H9 (cell line): ENCODE measurements around the gene MAP2K3. TPM values are rescaled to one million over a fixed set of nuclear protein-coding genes. Genes with fewer than 3 reads are reported as not detected.
"Not testable (repeated sequence)": the region's sequence is repeated elsewhere in the genome, so short reads cannot be mapped to it uniquely, and the experiment has no call there.

Experiments
- DNase-seq: peaks from one replicate; pipeline ENCODE4 v3.0.0-alpha.2; 2017
- H2AFZ ChIP-seq: one replicate; pipeline ENCODE4 v1.6.1; 2013; ENCODE audit warnings: mild to moderate bottlenecking, low read length, control low read depth, moderate library complexity
- H2AK5ac ChIP-seq: 2 replicates; pipeline ENCODE4 v1.6.1; 2013; ENCODE audit warnings: low read length, control low read depth, mixed read lengths; ENCODE audit not compliant: insufficient read length
- H2BK120ac ChIP-seq: one replicate; pipeline ENCODE4 v1.6.1; 2013; ENCODE audit warnings: low read depth, mild to moderate bottlenecking, low read length, control low read depth, inconsistent platforms; ENCODE audit not compliant: poor library complexity, severe bottlenecking
- H2BK12ac ChIP-seq: 2 replicates; pipeline ENCODE4 v1.6.1; 2013; ENCODE audit warnings: low read length, control low read depth, mixed read lengths, low read depth; ENCODE audit not compliant: insufficient read length
- H2BK15ac ChIP-seq: 2 replicates; pipeline ENCODE4 v1.6.1; 2013; ENCODE audit warnings: low read depth, low read length, control low read depth
- H2BK20ac ChIP-seq: one replicate; pipeline ENCODE4 v1.6.1; 2013; ENCODE audit warnings: low read depth, mild to moderate bottlenecking, low read length, control low read depth, inconsistent platforms; ENCODE audit not compliant: poor library complexity, severe bottlenecking
- H2BK5ac ChIP-seq: 2 replicates; pipeline ENCODE4 v1.6.1; 2013; ENCODE audit warnings: low read length, control low read depth, mixed read lengths; ENCODE audit not compliant: insufficient read length
- H3K14ac ChIP-seq: 2 replicates; pipeline ENCODE4 v1.6.1; 2013; ENCODE audit warnings: low read length, control low read depth; ENCODE audit not compliant: insufficient read depth
- H3K18ac ChIP-seq: 2 replicates; pipeline ENCODE4 v1.6.1; 2013; ENCODE audit warnings: low read depth, mild to moderate bottlenecking, mixed read lengths, low read length, control low read depth; ENCODE audit not compliant: insufficient read length
- H3K23ac ChIP-seq: 2 replicates; pipeline ENCODE4 v1.6.1; 2013; ENCODE audit warnings: low read length, control low read depth, mixed read lengths, low read depth; ENCODE audit not compliant: insufficient read length
- H3K23me2 ChIP-seq: 2 replicates; pipeline ENCODE4 v1.6.1; 2013; ENCODE audit warnings: low read depth, mild to moderate bottlenecking, mixed read lengths, low read length, control low read depth; ENCODE audit not compliant: insufficient read length, poor library complexity, severe bottlenecking
- H3K27ac ChIP-seq: 2 replicates; pipeline ENCODE4 v1.5.1; 2013; ENCODE audit warnings: low read length, control low read depth, mixed read lengths, low read depth; ENCODE audit not compliant: insufficient read length
- H3K27me3 ChIP-seq: 2 replicates; pipeline ENCODE4 v1.6.1; 2013; ENCODE audit warnings: low read length, control low read depth, inconsistent platforms; ENCODE audit not compliant: insufficient read depth
- H3K4ac ChIP-seq: 2 replicates; pipeline ENCODE4 v1.6.1; 2013; ENCODE audit warnings: low read depth, mild to moderate bottlenecking, control low read depth, inconsistent platforms, low read length, moderate library complexity
- H3K4me1 ChIP-seq: 2 replicates; pipeline ENCODE4 v1.6.1; 2013; ENCODE audit warnings: low read length, control low read depth, inconsistent platforms; ENCODE audit not compliant: insufficient read depth
- H3K4me2 ChIP-seq: 2 replicates; pipeline ENCODE4 v1.6.1; 2013; ENCODE audit warnings: low read length, control low read depth, mixed read lengths; ENCODE audit not compliant: insufficient read length, insufficient read depth
- H3K56ac ChIP-seq: 2 replicates; pipeline ENCODE4 v1.6.1; 2013; ENCODE audit warnings: low read depth, mild to moderate bottlenecking, mixed read lengths, low read length, control low read depth; ENCODE audit not compliant: insufficient read length
- H3K79me1 ChIP-seq: 2 replicates; pipeline ENCODE4 v1.6.1; 2013; ENCODE audit warnings: low read depth, mild to moderate bottlenecking, moderate library complexity, low read length, control low read depth, inconsistent platforms; ENCODE audit not compliant: insufficient read depth, poor library complexity, severe bottlenecking
- H3K79me2 ChIP-seq: 2 replicates; pipeline ENCODE4 v1.6.1; 2013; ENCODE audit warnings: low read length, control low read depth, inconsistent platforms; ENCODE audit not compliant: insufficient read depth
- H3K9ac ChIP-seq: 2 replicates; pipeline ENCODE4 v1.6.1; 2013; ENCODE audit warnings: low read length, control low read depth, mixed read lengths; ENCODE audit not compliant: insufficient read length; ENCODE audit errors: extremely low read depth
- H3K9me3 ChIP-seq: one replicate; pipeline ENCODE4 v1.6.1; 2013; ENCODE audit warnings: low read depth, low read length, inconsistent platforms; ENCODE audit not compliant: control insufficient read depth
- H3T11ph ChIP-seq: one replicate; pipeline ENCODE4 v1.6.1; 2013; ENCODE audit warnings: mild to moderate bottlenecking, low read length, control low read depth, inconsistent platforms
- H4K20me1 ChIP-seq: one replicate; pipeline ENCODE4 v1.6.1; 2013; ENCODE audit not compliant: control insufficient read depth, insufficient read length, insufficient read depth
- H4K5ac ChIP-seq: 2 replicates; pipeline ENCODE4 v1.6.1; 2013; ENCODE audit warnings: low read depth, mild to moderate bottlenecking, mixed read lengths, low read length, control low read depth; ENCODE audit not compliant: insufficient read length
- H4K8ac ChIP-seq: replicated peaks from 2 replicates; pipeline ENCODE4 v1.6.1; 2013; ENCODE audit warnings: low read length, control low read depth, mixed read lengths, low read depth; ENCODE audit not compliant: insufficient read length
- H4K91ac ChIP-seq: 2 replicates; pipeline ENCODE4 v1.6.1; 2013; ENCODE audit warnings: low read depth, mild to moderate bottlenecking, moderate library complexity, mixed read lengths, low read length, control low read depth; ENCODE audit not compliant: insufficient read length
- H3K27ac Mint-ChIP-seq, 3 experiments: 2 replicates in 2 of 3; 3 replicates in 1 of 3; pipeline ENCODE4 v1.8.0; 2020 to 2021; ENCODE audit warnings: mixed read lengths in 3 of 3, mild to moderate bottlenecking in 1 of 3, moderate library complexity in 1 of 3
- H3K27me3 Mint-ChIP-seq: 2 replicates; pipeline ENCODE4 v1.8.0; 2021; ENCODE audit warnings: low read depth, mild to moderate bottlenecking, moderate library complexity, mixed read lengths
- H3K36me3 Mint-ChIP-seq, 3 experiments: 2 replicates in 2 of 3; 3 replicates in 1 of 3; pipeline ENCODE4 v1.8.0; 2020 to 2021; ENCODE audit warnings: low read depth in 3 of 3, mixed read lengths in 3 of 3; ENCODE audit not compliant: insufficient read depth in 1 of 3
- H3K4me1 Mint-ChIP-seq, 2 experiments: 2 replicates each; pipeline ENCODE4 v1.8.0; 2020; ENCODE audit warnings: mixed read lengths in 2 of 2
- H3K4me3 Mint-ChIP-seq, 2 experiments: 2 replicates in 1 of 2; 3 replicates in 1 of 2; pipeline ENCODE4 v1.8.0; 2020 to 2021; ENCODE audit warnings: mild to moderate bottlenecking in 2 of 2, mixed read lengths in 2 of 2, moderate library complexity in 1 of 2
- H3K9me3 Mint-ChIP-seq, 2 experiments: 2 replicates in 1 of 2; 3 replicates in 1 of 2; pipeline ENCODE4 v1.8.0; 2020; ENCODE audit warnings: mild to moderate bottlenecking in 2 of 2, mixed read lengths in 2 of 2, moderate library complexity in 1 of 2
- CTCF ChIP-seq: fragments of 200-600 bp; sonication (generic); conservative IDR thresholded peaks from 3 replicates; pipeline ENCODE4 v1.8.0; 2021; ENCODE audit warnings: antibody characterized with exemption, mild to moderate bottlenecking
- WGBS: extraction: QIAGEN DNeasy Blood & Tissue Kit; methylation state at CpG from one replicate; pipeline ENCODE4 v1.1.7; 2013; ENCODE audit warnings: missing lambda C conversion rate, low lambda C conversion rate, mixed read lengths; ENCODE audit not compliant: insufficient read length; ENCODE audit errors: extremely low coverage; 5-methylcytosine and 5-hydroxymethylcytosine counted together
- total RNA-seq: library from RNA; stranded (reverse); gene quantifications from 2 replicates; pipeline ENCODE4 v1.2.1, GENCODE V29; 2021

MAP2K3 gene
- total RNA-seq, 1 experiment from 2014 or later, result 26.1 TPM

DNA sequence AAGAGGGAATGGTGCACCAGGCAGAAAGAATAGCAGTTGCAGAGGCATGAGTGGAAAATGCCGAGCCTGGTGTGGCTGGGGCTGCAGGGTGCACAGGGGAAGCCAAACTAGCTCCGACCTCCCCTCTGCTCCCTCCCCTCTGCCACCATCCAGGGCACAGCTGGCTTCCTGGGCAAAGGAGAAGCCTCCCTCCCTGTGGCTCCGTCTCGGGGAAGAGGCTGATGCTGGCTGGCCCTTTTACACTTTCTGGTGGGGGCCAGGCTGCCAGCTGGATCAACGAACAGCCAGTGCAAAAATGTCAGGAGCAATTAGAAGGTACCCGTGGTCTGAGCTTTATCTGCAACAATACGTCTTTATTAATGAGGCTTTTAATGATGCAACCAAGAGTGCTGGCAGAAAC, 54.5 kb downstream of the MAP2K3 start:
- Histone ChIP-seq H3K9ac (no peak overlapping the region), H3K79me1 (no peaks in the 10 kb centered on the region), H3K23ac (no peak overlapping the region), H4K8ac (no peak overlapping the region), H2AK5ac (no peak overlapping the region), H3K14ac (no peak overlapping the region), H4K20me1 (no peaks in the 10 kb centered on the region), H3K4me2 (no peak overlapping the region), H3K56ac (no peak overlapping the region), H4K5ac (no peak overlapping the region), H4K91ac (no peak overlapping the region), H3K9me3 (no peaks in the 10 kb centered on the region), H2BK120ac (no peak overlapping the region), H2AFZ (no peak overlapping the region), H3K23me2 (no peaks in the 10 kb centered on the region), H2BK5ac (no peak overlapping the region), H3T11ph (no peak overlapping the region), H3K4ac (no peak overlapping the region), H3K79me2 (no peaks in the 10 kb centered on the region), H3K27me3 (no peaks in the 10 kb centered on the region), H2BK20ac (no peak overlapping the region), H3K27ac (no peak overlapping the region), H3K4me1 (no peaks in the 10 kb centered on the region), H3K18ac (no peak overlapping the region), H2BK12ac (no peak overlapping the region), H2BK15ac (no peak overlapping the region)
- TF ChIP-seq CTCF, result no peak
- peaks cover 4% of the 10 kb centered on the region for H3K27me3 Mint-ChIP-seq
- DNase-seq, result no peak
- no peak overlapping the region for H3K27ac Mint-ChIP-seq
- no peak overlapping the region for H3K4me3 Mint-ChIP-seq
- no CpG with 5 or more reads among the region's 7 CpGs for WGBS
- H3K36me3 Mint-ChIP-seq, result peaks cover 0 to 1% (median 0%) of the 10 kb centered on the region in 3 experiments; a peak in 1 of 7 replicates
- no peaks in the 10 kb centered on the region for H3K4me1 Mint-ChIP-seq
- peaks cover 13% of the 10 kb centered on the region in 2 experiments for H3K9me3 Mint-ChIP-seq

DNA sequence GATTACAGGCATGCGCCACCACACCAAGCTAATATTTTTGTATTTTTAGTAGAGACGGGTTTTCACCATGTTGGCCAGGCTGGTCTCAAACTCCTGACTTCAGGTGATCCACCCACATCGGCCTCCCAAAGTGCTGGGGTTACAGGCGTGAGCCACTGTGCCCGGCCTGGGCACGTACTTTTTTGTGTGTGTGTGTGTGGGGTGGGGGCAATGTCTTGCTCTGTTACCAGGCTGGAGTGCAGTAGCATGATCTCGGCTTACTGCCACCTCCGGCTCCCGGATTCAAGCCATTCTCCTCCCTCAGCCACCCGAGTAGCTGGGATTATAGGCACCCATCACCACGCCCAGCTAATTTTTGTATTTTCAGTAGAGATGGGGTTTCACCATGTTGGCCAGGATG, 55.1 kb downstream of the MAP2K3 start:
- not testable (repeated sequence) for H3K4me1 ChIP-seq, H2BK5ac ChIP-seq, H2BK120ac ChIP-seq, H3K27me3 Mint-ChIP-seq, H3K14ac ChIP-seq, H4K5ac ChIP-seq, H4K8ac ChIP-seq, H3K18ac ChIP-seq, DNase-seq, H3K27me3 ChIP-seq, H4K91ac ChIP-seq, H3K79me2 ChIP-seq, H3K23ac ChIP-seq, H2BK15ac ChIP-seq, H3K4me3 Mint-ChIP-seq, H3K4ac ChIP-seq, H3T11ph ChIP-seq, H2AFZ ChIP-seq, H3K36me3 Mint-ChIP-seq, H3K9me3 ChIP-seq, H3K56ac ChIP-seq, H3K4me1 Mint-ChIP-seq, H2BK20ac ChIP-seq, H3K27ac Mint-ChIP-seq, H3K79me1 ChIP-seq, H3K4me2 ChIP-seq, H3K27ac ChIP-seq, H3K23me2 ChIP-seq, H4K20me1 ChIP-seq, H2BK12ac ChIP-seq, H3K9ac ChIP-seq, H2AK5ac ChIP-seq
- H3K9me3 Mint-ChIP-seq, result peaks cover 15 to 17% of the 10 kb centered on the region in 2 experiments
- WGBS, result no CpG with 5 or more reads among the region's 11 CpGs
